ENCODE data around the gene ST3GAL4.

ST3GAL4 gene

GRCh38 chr11:126414615-126415014 lies 59.1 kb downstream of the ST3GAL4 start:
- in situ Hi-C loops (cut with MboI; ENCODE audit: low sequenced_read_pairs, unreplicated experiment): no loop called here
- no peak for TF ChIP-seq CTCF (IDR thresholded peaks at IDR 0.05; ENCODE audit: borderline replicate concordance, control extremely low read depth, extremely low read depth, insufficient read depth, missing control alignments)
- no peak for DNase-seq (ENCODE audit: low spot score)

DNA sequence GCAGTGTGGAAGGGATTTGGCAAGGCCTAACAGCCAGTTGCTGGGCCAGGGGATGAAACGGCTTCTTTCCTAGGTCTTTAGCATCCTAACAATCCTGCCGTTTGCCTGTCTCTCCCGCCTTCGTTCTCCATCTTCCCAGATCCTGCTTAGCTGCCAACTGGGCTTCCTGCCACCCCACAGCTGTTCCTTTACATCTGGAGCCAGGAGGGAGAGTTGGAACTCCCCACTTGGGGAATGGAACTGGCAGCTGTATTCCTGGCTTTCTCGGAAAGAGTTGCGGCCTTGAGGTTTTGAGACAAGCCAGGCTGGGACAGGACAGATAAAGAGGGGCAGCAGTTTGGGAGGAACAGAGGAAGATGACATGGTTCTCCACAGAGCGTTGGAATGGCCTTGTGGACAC lies 59.6 kb downstream of the ST3GAL4 start:
- TF ChIP-seq CTCF (IDR thresholded peaks at IDR 0.05; ENCODE audit: borderline replicate concordance, control extremely low read depth, extremely low read depth, insufficient read depth, missing control alignments): no peak
- in situ Hi-C loops (cut with MboI; ENCODE audit: low sequenced_read_pairs, unreplicated experiment): no loop called here
- DNase-seq (ENCODE audit: low spot score): no peak

DNA sequence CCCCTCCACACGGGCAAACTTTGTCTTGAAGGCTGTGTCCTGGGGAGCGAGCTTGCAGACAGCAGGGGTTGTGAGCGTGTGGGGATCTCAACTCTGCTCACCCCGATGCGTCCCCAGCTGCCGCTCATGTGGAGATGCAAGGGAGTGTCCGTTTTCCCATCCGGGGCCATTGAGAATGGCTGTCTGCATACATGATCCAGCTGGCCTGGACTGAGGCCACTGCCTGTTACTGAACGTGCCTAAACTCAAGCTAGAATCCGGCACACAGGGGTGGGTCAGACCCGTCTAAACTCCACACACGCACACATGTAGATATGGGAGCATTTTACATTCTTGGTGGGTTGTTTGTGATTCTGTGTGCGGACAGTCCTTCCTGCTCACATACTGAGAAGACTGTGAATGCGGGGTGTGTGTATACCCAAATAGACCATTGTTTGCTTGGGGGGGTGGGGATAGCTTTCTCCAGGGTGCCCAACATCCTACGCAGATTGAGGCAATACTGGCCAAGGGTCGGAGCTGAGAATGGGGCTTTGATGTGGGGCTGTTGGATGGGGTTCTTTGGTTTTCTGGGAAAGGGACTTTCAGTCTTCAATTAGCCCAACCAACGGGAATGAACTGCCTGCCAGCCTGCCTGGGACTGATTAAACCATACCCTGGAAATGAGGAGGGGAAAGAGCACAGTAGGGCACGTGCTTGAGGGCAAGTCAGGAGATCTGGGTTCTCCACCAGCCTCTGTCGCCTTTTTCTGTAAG lies 60.4 kb downstream of the ST3GAL4 start:
- no peak for DNase-seq (ENCODE audit: low spot score)
- in situ Hi-C loops (cut with MboI; ENCODE audit: low sequenced_read_pairs, unreplicated experiment): no loop called here
- TF ChIP-seq CTCF (IDR thresholded peaks at IDR 0.05; ENCODE audit: borderline replicate concordance, control extremely low read depth, extremely low read depth, insufficient read depth, missing control alignments): no peak

DNA sequence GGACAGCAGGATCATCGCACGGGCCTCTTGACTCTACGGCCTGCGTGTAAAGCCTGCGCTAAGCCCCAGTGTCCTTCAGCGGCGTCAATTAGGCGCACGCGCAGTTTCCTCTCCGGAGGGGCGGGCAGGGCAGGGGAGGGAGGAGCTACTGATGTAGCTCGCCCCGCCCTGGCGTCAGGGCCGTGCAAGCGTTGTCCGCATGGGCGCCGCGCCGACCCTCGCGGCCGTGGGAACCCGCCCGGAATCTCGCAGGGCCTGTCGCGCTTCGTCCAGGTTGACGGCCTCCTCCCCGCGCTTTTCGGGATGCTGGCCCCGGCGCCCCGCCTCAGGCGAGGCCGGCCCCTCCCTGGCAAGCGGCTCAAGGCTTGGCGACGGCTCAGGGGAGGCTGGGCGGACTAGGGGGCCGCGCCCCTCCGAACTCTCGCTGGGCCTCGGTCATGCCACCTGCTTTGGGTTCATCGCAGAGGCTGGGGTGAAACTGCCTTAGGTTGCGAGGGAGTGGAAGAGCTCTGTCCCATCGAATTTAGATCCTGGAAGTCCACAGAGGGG lies 61.1 kb downstream of the ST3GAL4 start:
- peak; percentile 85 for DNase-seq (ENCODE audit: low spot score)
- in situ Hi-C loops (cut with MboI; ENCODE audit: low sequenced_read_pairs, unreplicated experiment): no loop called here
- no peak for TF ChIP-seq CTCF (IDR thresholded peaks at IDR 0.05; ENCODE audit: borderline replicate concordance, control extremely low read depth, extremely low read depth, insufficient read depth, missing control alignments)

- in situ Hi-C loops (cut with MboI; ENCODE audit: low sequenced_read_pairs, unreplicated experiment): no loop called here
- DNase-seq (ENCODE audit: low spot score): no peak
- TF ChIP-seq CTCF (IDR thresholded peaks at IDR 0.05; ENCODE audit: borderline replicate concordance, control extremely low read depth, extremely low read depth, insufficient read depth, missing control alignments): no peak
Measured at GRCh38 chr11:126417091-126417862, 61.8 kb downstream of the ST3GAL4 start.

DNA sequence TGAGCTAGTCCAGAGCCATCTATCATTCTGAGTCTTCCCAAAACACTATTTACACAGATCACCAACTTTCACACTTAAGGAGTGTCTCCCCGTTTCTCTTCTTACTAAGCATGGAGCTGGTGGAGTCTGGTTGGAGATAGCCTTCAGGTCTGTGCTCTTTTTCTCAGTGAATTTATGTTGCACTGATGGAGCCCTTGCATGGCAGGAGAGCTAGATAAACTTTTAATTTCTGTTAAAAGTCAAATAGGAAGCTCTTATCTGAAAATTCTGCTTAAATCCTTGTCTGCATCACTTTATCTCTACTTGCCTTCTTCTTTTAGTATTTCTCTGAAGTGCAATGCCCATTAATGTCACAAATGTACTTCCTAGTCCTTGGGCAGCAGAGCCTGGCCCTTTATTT lies 63.4 kb downstream of the ST3GAL4 start:
- TF ChIP-seq CTCF (IDR thresholded peaks at IDR 0.05; ENCODE audit: borderline replicate concordance, control extremely low read depth, extremely low read depth, insufficient read depth, missing control alignments): no peak
- in situ Hi-C loops (cut with MboI; ENCODE audit: low sequenced_read_pairs, unreplicated experiment): no loop called here
- DNase-seq (ENCODE audit: low spot score): no peak
